Memory B cell (primary cell): ENCODE data around the gene DNAJC18.
"Not testable (repeated sequence)": the region's sequence is repeated elsewhere in the genome, so short reads cannot be mapped to it uniquely, and the experiment has no call there.

ENCODE experiments used
- ATAC-seq: fragments of 150-1000 bp; cut with Tn5 transposase; 2 replicates; pipeline ENCODE4 v1.10.0; 2021; ENCODE audit warnings: low read depth, mild to moderate bottlenecking, moderate library complexity
- DNase-seq, 2 donors: peaks; one replicate each; pipeline ENCODE4 v3.0.0; 2022; ENCODE audit warnings: low spot score in 2 of 2
- H3K27ac Mint-ChIP-seq: one replicate; pipeline ENCODE4 v1.8.0; 2022; ENCODE audit warnings: mild to moderate bottlenecking, moderate library complexity, mixed read lengths
- H3K27me3 Mint-ChIP-seq: one replicate; pipeline ENCODE4 v1.8.0; 2022; ENCODE audit warnings: mixed read lengths
- H3K36me3 Mint-ChIP-seq: one replicate; pipeline ENCODE4 v1.8.0; 2022; ENCODE audit warnings: mild to moderate bottlenecking, mixed read lengths
- H3K4me1 Mint-ChIP-seq: one replicate; pipeline ENCODE4 v1.8.0; 2022; ENCODE audit warnings: mixed read lengths
- H3K4me3 Mint-ChIP-seq: one replicate; pipeline ENCODE4 v1.8.0; 2022; ENCODE audit warnings: mild to moderate bottlenecking, moderate library complexity, mixed read lengths
- H3K9me3 Mint-ChIP-seq: one replicate; pipeline ENCODE4 v1.8.0; 2022; ENCODE audit warnings: mixed read lengths

DNAJC18 gene

GRCh38 chr5:139410121-139410992 is 29.0 kb downstream of the DNAJC18 start:
- Mint-ChIP-seq H3K27me3 (no peaks in the 10 kb centered on the region), H3K4me3 (no peak overlapping the region), H3K36me3 (no peaks in the 10 kb centered on the region), H3K4me1 (peaks cover 11% of the 10 kb centered on the region), H3K9me3 (no peaks in the 10 kb centered on the region), H3K27ac (no peak overlapping the region)
- ATAC-seq (no peak), DNase-seq (no peak)

DNA sequence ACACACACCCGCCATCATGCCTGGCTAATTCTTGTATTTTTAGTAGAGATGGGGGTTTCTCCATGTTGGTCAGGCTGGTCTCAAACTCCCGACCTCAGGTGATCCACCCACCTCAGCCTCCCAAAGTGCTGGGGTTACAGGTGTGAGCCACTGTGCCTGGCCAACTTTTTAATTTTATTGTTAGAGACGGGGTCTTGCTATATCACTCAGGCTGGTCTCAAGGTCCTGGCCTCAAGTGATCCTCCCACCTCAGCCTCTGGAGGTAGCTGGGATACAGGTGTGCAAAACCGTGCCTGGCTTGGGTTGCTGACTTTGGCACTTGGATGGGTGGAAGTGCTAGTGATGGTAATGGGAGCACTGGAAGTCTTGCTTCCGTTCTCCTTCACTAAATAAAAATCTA is 30.2 kb downstream of the DNAJC18 start:
- not testable (repeated sequence) for ATAC-seq, H3K9me3 Mint-ChIP-seq, DNase-seq, H3K27ac Mint-ChIP-seq, H3K36me3 Mint-ChIP-seq, H3K4me3 Mint-ChIP-seq, H3K27me3 Mint-ChIP-seq
- H3K4me1 Mint-ChIP-seq, result peaks cover 15% of the 10 kb centered on the region

- H3K27ac Mint-ChIP-seq, result peak overlapping the region; percentile 82
- no peaks in the 10 kb centered on the region for H3K9me3 Mint-ChIP-seq
- H3K27me3 Mint-ChIP-seq, result no peaks in the 10 kb centered on the region
- DNase-seq, result no peak
- ATAC-seq, result no peak
- H3K4me1 Mint-ChIP-seq, result peaks cover 20% of the 10 kb centered on the region
- no peaks in the 10 kb centered on the region for H3K36me3 Mint-ChIP-seq
- H3K4me3 Mint-ChIP-seq, result no peak overlapping the region
These were observed 31.1 kb downstream of the DNAJC18 start for GRCh38 chr5:139408191-139408590.

DNA sequence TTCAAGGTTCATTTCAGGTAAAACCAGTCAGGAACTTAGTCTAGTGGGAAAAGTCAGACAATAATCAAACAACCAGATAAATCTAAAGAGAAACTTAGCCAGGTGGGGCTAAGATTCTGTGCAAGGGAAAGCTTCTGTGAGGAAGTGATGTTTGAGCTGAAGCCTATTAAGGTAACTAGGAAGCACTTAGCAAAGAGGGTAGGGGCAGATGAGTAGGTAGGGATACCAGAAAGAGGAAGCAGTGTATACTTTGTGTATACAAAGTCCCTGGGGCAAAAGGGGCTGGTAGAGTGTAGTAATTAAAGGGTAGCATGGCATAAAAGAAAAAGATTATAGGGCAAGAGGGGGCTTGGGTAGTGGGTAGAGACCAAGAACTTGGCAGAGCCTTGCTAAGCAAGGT is 31.8 kb downstream of the DNAJC18 start:
- DNase-seq (no peak), ATAC-seq (peak; percentile 59)
- no peaks in the 10 kb centered on the region for H3K36me3 Mint-ChIP-seq
- H3K9me3 Mint-ChIP-seq, result no peaks in the 10 kb centered on the region
- peak overlapping the region; percentile 82 for H3K27ac Mint-ChIP-seq
- H3K27me3 Mint-ChIP-seq, result no peaks in the 10 kb centered on the region
- H3K4me3 Mint-ChIP-seq, result peak overlapping the region; percentile 2
- H3K4me1 Mint-ChIP-seq, result peaks cover 27% of the 10 kb centered on the region

GRCh38 chr5:139406963-139407362 is 32.4 kb downstream of the DNAJC18 start:
- DNase-seq (no peak), ATAC-seq (no peak)
- no peak overlapping the region for H3K4me3 Mint-ChIP-seq
- H3K36me3 Mint-ChIP-seq, result no peaks in the 10 kb centered on the region
- H3K9me3 Mint-ChIP-seq, result no peaks in the 10 kb centered on the region
- H3K27ac Mint-ChIP-seq, result peak overlapping the region; percentile 82
- peaks cover 28% of the 10 kb centered on the region for H3K4me1 Mint-ChIP-seq
- H3K27me3 Mint-ChIP-seq, result no peaks in the 10 kb centered on the region

GRCh38 chr5:139404484-139404840 is 34.9 kb downstream of the DNAJC18 start:
- no peaks in the 10 kb centered on the region for H3K9me3 Mint-ChIP-seq
- no peaks in the 10 kb centered on the region for H3K27me3 Mint-ChIP-seq
- H3K4me1 Mint-ChIP-seq, result peaks cover 30% of the 10 kb centered on the region
- DNase-seq (no peak), ATAC-seq (no peak)
- H3K36me3 Mint-ChIP-seq, result peaks cover 1% of the 10 kb centered on the region
- H3K27ac Mint-ChIP-seq, result peak overlapping the region; percentile 97
- H3K4me3 Mint-ChIP-seq, result peak overlapping the region; percentile 96

DNA sequence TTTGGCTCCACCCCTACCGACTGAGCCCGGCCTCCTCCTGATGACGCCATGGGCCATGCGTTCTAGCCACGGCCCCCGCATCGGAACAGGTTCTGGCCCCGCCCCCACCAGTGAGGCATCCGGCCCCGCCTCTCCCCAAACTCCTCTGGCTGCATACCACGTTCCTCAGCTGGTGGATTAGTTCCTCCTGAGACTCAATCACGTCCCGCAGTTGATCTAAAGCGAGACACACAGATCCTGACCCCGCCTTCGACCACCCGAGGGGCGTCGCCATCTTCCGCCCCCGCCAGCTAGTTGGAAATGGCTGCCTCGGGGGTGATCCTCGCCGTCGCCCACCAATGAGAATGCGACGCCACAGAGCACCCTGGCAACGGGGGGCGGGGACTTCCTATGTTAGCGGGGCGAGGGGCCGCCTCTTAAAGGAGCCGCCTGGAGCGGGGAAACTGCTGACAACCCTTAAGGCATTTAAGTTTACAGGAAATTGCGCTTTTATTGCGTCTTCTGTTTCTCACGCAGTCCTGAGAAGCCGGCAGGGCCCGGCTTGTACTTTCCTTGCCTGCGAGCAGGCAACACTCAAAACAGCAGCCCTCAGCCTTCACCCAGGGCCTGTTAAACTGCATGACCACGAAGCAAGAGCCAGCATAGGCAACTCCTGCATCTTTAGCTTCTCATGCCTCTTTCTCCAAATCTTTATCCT is 35.4 kb downstream of the DNAJC18 start, which contains the start of gene SPATA24:
TSS of gene SPATA24 (minus strand) at position 303 of the 697 bp plus-strand sequence. CDS start at position 274, 29 bp downstream.
- Mint-ChIP-seq H3K27ac (peak within 1 kb of the TSS; percentile 97), H3K27me3 (no peaks in the 10 kb centered on the region), H3K36me3 (peaks cover 4% of the 10 kb centered on the region), H3K9me3 (no peaks in the 10 kb centered on the region), H3K4me1 (peaks cover 33% of the 10 kb centered on the region), H3K4me3 (peak within 1 kb of the TSS; percentile 96)
- ATAC-seq (peak; percentile 80), DNase-seq (peak; percentile 93 to 94)

- Mint-ChIP-seq H3K4me3 (peak overlapping the region; percentile 96), H3K4me1 (peaks cover 33% of the 10 kb centered on the region), H3K36me3 (peaks cover 4% of the 10 kb centered on the region), H3K9me3 (no peaks in the 10 kb centered on the region), H3K27ac (peak overlapping the region; percentile 97), H3K27me3 (no peaks in the 10 kb centered on the region)
- DNase-seq (no peak), ATAC-seq (no peak)
These were observed 35.9 kb downstream of the DNAJC18 start for GRCh38 chr5:139403418-139403786.

- Mint-ChIP-seq H3K9me3 (no peaks in the 10 kb centered on the region), H3K27ac (peak overlapping the region; percentile 97), H3K36me3 (peaks cover 4% of the 10 kb centered on the region), H3K27me3 (no peaks in the 10 kb centered on the region), H3K4me3 (peak overlapping the region; percentile 96), H3K4me1 (peaks cover 29% of the 10 kb centered on the region)
- ATAC-seq (no peak), DNase-seq (no peak)
These were observed 36.7 kb downstream of the DNAJC18 start for GRCh38 chr5:139402561-139403158.

- Mint-ChIP-seq H3K4me3 (no peak overlapping the region), H3K4me1 (peaks cover 25% of the 10 kb centered on the region), H3K27ac (no peak overlapping the region), H3K36me3 (peaks cover 6% of the 10 kb centered on the region), H3K27me3 (no peaks in the 10 kb centered on the region), H3K9me3 (no peaks in the 10 kb centered on the region)
- ATAC-seq, result no peak
- no peak for DNase-seq
These were observed 37.8 kb downstream of the DNAJC18 start for GRCh38 chr5:139401546-139401945.

GRCh38 chr5:139399501-139400121 is 39.7 kb downstream of the DNAJC18 start:
- DNase-seq (no peak), ATAC-seq (no peak)
- H3K9me3 Mint-ChIP-seq, result no peaks in the 10 kb centered on the region
- H3K27ac Mint-ChIP-seq, result no peak overlapping the region
- no peaks in the 10 kb centered on the region for H3K27me3 Mint-ChIP-seq
- peaks cover 6% of the 10 kb centered on the region for H3K36me3 Mint-ChIP-seq
- H3K4me3 Mint-ChIP-seq, result no peak overlapping the region
- H3K4me1 Mint-ChIP-seq, result peaks cover 30% of the 10 kb centered on the region

GRCh38 chr5:139397921-139398320 is 41.4 kb downstream of the DNAJC18 start:
- no peak for ATAC-seq
- no peak overlapping the region for H3K27ac Mint-ChIP-seq
- no peaks in the 10 kb centered on the region for H3K27me3 Mint-ChIP-seq
- H3K4me3 Mint-ChIP-seq, result no peak overlapping the region
- H3K9me3 Mint-ChIP-seq, result no peaks in the 10 kb centered on the region
- peaks cover 19% of the 10 kb centered on the region for H3K4me1 Mint-ChIP-seq
- DNase-seq, result no peak
- H3K36me3 Mint-ChIP-seq, result peaks cover 6% of the 10 kb centered on the region

DNA sequence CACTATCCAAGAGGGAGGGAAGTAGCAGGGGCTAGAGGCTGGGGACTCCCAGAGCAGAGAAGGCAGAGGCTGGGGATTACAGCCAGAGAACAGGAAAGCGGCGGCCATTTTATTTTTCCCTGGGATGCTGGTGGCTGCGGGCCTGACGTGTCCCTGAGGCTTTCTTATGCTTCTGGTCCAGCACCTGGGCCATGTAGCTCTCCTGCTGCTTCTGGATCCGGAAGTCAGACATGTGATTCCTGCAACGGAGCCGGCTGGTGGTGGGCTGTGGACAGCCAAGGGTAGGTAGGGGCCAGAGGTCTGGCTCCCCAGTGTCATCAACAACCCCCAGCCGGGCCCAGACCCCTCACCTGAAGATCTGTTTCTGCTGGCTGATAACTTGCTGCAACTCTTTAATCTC is 42.6 kb downstream of the DNAJC18 start:
- peaks cover 6% of the 10 kb centered on the region for H3K36me3 Mint-ChIP-seq
- peaks cover 16% of the 10 kb centered on the region for H3K4me1 Mint-ChIP-seq
- ATAC-seq (no peak), DNase-seq (no peak)
- no peaks in the 10 kb centered on the region for H3K9me3 Mint-ChIP-seq
- H3K27ac Mint-ChIP-seq, result no peak overlapping the region
- H3K4me3 Mint-ChIP-seq, result no peak overlapping the region
- H3K27me3 Mint-ChIP-seq, result no peaks in the 10 kb centered on the region
